Suppressor macrophage (primary cell): ENCODE data around the gene PLXNA2.

Source experiments
- DNase-seq, 4 experiments: peaks; one replicate each; pipeline ENCODE4 v3.0.0-alpha.2; 2020 to 2022

PLXNA2 gene

DNA sequence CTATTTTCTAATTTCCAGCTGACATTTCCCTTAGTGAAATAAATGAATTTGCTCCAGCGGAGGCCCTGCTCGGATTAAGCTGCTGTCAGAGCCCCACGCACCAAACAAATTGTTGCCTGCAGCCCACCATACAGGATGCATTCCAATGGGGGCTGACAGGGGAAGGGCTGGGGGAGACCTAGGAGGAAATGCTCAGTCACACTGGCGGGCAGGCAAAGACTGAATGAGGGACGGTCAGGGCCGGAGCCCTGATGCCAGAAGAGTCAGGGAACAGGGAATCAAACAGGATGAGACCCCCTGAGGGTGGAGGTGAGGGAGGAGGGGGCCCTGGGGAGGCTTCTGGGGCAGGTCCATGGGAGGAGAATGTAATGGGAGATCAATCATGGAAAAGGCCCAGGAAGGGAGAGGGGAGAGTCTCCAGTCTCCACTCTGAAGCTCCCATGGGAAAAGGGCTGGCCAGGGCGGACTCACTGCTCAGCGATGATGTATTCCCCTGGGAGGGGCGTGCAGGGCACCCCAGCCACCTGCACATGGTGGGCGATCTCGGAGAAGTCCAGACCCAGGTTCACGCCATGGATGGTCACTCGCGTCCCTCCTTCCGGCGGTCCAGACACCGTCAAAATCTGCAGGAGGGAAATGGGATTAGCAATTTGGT lies 183.8 kb downstream of the PLXNA2 start:
- DNase-seq, result no peak

DNA sequence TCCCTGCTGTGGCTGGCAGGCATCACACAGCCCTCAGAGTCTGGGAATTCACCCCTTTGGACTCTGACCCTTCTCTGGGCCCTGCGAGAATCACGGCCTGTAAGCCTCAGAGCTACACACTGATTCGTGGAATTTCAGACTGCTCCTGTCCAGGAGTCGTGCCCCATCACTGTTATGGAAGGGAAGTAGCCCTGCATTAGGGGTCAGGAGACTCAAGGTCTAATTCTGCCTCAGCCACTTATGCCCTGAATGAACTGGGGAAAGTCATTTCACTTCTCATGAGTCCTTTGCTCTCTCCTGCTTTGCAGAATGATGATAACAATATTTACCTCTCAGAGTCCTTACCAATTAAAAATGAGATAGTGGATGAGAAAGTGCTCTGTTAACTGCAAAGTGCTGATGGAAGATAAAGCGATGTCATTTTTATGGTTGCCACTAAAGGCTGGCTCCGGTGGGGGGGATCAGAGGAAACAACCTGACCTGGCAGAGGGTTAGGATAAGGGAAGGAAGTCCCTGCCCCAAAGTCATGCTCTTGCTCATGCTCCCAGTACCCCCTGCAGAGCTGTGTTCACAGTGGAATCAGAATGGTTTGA lies 184.7 kb downstream of the PLXNA2 start:
- DNase-seq, result peak in 1 of 4 experiments; percentile 17

DNA sequence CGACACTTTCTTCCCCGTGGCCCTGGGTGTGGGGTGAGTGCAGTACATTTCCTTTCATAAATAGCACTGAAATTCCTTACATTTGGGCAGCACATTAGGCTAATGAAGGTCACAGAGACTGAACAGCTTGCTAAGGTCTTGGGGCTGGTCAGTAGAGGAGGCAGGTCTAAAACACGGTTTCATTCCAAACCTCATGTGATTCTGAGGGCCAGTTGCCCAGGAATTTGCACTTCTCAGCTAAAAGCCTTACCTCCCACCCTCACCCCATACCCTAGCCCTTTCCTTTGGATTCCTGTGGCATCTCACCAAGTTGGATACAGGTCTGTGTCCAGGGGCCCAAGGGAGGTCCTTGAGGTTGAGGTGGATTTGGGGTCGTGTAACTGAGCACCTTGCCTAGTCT lies 185.4 kb downstream of the PLXNA2 start:
- DNase-seq, result no peak

DNA sequence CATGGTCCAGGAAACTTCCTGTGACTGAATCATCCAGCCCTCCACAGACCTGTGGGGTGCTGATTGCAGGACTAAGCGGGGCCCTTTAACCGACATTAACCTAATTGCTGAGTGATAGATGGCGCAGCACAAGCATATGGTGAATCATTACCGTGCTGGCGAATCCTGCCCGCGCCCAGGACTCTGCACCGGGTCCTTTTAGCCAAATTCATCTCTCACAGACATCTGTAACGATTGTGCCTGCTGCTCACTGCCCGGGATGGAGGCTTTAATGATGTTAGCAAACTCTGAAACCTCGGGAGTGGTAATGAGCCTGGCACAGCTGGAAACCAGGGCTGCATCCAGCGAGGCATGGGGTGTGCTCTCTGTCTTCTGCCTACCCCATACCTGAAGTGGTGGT lies 185.9 kb downstream of the PLXNA2 start:
- no peak for DNase-seq

DNA sequence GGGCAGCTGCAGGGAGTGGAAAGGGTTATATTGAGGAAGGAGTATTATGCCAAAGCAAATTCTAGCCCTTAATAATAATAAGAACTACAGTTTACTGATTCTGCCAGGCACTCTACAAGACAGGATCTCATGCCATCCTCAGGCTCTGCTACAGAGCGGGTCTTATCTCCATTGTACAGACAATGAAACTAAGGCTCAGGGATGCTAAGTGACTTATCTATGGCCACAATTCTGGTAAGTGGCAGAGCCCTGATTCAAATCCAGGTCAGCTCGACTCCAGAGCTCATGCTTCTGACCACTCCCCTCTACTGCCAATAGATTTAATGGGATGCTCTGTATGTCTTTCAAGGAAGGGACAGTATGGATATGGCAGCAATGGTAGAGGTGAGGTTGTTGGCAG lies 187.1 kb downstream of the PLXNA2 start:
- DNase-seq, result no peak

DNA sequence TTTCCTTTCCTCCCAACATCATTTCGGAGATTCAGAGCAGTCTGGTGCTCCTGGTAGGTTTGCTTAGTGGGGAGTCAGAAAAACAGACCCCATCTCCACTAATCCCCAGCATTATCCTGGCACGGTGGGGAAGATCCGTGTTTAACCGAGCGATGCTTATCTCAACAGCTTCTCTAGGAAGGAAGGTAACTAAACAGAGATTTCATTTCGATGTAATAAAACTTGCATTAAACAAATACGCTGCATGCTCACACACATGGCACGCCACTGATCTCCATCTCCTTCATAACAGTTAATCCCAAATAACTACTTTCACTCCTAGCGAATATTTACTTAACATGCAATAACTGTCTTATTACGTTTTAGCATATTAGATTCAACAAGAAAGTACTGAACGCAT lies 188.6 kb downstream of the PLXNA2 start:
- no peak for DNase-seq

DNA sequence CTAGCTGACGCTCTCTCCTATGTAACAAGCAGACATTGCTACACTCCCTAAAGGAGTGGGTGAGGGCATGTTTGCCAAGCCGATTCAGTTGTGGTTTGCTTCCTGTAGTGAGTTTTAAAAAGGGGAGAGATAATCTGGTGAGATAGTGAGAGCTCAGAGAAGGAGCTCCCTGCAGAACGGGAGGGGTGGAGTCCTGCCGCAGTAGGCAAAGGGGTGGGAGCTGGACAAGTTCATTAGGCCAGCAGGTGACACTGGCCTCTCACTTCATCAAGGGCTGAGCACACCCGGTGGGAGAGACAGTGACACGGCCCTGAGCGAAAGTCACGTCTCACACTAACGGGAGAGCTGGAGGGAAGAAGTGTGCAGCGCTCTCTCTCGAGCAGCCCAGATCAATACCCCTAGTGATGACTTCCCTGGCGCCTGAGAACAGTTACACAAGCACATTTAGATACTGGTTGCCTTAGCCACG lies 189.2 kb downstream of the PLXNA2 start:
- DNase-seq, result no peak

DNA sequence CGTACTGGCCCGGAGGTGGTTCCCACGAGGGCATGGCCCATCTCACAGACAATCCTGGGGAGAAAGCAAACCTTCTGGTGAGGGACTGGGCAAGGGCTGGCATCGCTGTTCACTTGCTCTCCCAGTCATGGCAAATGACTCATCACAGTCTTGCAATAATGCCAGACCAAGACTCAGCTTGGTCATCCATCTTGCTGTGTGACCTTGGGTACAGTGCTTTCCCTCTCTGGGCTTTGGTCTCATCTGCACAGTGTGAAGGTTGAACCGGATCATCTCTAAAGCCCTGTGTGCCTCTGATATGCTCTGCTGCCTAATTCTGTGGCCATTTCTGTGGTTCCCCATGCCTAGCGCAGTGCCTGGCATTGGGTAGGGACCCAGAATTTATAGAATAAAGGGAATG lies 189.7 kb downstream of the PLXNA2 start:
- peak in 2 of 4 experiments; percentile 21 to 40 for DNase-seq

DNA sequence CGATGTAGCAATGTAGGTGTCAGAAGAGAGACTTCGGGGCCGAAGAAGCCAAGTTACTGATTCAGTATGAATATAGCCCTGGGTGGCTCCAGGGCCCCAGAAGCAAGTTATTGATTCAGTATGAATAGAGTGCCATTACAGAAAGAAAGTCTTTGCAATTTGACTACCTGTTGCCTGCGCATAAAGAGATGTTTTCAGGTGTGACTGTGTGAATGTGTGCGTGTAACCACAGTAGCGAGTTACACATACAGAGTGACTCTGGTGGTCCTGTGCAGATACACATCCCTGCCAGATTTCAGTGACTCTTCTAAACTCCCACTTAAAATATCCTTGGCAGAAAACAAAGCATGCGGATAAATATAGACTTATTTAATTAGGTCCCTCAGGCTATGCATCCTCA lies 190.5 kb downstream of the PLXNA2 start:
- DNase-seq, result no peak

DNA sequence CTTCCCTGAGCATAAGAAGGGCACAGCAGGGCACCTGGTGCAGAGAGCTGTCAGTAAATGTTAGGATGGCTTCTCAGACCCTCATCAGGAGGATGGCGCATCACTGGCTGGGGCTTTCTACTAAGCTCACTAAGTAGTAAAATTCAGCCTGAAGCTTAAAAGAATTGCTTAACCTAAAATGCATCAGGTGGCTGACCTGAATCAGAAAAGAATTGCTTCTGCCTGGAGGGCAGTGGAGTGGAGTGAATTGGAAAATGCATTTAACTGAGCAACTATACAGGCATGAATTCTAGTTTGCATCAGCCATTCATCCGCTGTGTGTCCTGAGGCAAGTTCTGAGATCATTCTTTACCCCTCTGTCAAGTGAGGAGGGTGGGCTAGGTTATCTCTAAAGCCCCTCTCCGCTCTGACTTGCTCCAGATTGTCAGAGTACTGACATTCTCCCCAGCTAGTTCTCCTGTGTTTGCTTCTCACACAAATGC lies 191.2 kb downstream of the PLXNA2 start:
- no peak for DNase-seq

DNA sequence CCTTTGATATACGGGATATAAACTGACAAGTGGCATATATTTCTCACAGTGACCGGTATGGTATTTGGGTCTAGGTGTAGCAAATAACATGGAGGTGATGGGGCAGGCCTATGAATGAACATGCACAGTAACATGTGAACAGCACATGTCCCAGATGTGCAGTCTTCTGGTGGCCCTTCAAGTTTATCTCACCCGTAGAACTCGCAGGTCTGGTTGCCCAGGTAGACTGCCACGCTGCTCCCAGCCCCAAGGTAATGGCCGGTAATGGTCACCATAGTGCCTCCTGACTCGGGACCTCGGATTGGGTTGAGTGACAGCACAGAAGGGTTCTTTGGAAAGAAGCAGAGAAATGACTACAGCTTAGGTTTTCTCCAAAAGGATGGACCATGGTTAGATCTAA lies 192.0 kb downstream of the PLXNA2 start:
- DNase-seq, result no peak

DNA sequence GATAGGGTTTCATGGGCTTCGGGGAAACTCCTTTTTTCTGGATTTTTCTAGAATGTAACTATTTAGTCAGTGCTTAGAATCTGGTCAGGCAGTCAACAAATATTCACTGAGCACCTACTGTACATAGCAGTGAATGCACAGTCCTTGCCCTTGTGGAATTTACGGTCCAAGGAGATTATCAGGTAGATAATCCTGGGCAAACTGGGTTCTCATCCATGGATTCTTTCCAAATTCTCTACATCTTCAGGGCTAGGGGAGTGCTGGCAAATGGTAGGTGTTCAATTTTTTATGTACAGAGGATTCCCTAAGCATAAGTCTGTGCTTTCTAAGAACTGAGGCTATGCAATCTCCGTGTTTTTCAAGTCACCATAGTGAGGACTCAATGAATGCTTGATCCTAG lies 192.5 kb downstream of the PLXNA2 start:
- DNase-seq, result no peak

DNA sequence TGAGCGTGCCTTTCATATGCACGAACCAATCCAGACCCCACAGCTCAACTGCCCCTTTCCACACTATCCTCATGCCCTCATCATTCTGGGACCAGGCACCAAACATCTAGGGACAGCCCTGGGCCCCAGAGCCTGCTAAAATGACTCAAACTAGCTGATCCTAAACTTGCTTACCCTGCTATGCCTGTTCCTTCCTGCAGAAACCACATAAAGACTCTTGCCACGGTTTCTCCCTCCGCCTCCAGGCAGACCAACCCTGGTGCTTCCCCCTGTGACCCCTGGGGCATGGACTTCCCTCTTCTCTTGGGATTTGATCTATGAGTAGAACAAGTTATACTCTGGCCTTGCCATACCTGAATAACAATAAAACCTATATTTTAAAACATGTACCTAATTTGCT lies 195.3 kb downstream of the PLXNA2 start:
- peak; percentile 81 to 92 (median 91) for DNase-seq

DNA sequence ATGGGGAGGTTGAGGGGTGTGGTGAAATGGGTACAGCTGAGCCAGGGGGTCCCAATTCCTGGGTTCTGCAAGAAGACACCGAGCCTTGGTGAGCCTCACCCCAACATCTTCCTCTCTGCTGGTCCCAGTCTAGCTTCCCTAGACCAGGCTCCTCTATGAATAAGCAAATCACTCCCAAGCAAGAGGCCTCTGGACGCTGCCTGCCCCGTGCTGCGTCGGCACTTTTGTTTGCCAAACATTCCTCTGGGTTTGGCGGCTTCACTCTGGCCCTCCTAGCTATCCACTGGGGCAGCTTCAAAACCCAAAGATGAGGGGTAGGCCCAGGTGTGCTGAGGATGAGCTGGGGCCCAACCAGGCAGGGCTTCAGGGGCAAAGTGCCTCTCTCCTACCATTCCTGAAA lies 196.2 kb downstream of the PLXNA2 start:
- peak in 2 of 4 experiments; percentile 47 to 53 for DNase-seq

DNA sequence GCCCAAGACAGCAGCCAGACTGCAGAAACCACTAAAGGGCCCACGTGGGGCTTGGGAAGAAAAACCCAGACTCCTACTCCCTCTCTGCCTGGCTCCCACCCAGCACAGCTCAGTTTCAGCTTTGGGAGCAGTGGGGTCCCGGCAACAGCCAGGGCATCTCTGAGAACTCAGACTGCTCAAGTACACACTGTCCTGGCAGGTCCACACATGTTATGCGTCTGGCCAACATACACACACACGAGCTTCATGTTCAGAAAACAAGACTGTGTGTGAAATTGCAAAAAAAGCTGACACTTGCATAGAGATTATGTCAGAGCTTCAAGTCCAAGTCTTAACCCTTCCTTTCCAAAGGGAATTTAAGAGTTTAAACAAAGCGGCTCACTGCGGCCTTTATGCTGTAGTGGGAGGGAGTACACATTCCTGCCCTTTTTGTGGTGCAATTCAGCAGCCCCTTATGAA lies 196.7 kb downstream of the PLXNA2 start:
- DNase-seq, result peak in 1 of 4 experiments; percentile 38

DNA sequence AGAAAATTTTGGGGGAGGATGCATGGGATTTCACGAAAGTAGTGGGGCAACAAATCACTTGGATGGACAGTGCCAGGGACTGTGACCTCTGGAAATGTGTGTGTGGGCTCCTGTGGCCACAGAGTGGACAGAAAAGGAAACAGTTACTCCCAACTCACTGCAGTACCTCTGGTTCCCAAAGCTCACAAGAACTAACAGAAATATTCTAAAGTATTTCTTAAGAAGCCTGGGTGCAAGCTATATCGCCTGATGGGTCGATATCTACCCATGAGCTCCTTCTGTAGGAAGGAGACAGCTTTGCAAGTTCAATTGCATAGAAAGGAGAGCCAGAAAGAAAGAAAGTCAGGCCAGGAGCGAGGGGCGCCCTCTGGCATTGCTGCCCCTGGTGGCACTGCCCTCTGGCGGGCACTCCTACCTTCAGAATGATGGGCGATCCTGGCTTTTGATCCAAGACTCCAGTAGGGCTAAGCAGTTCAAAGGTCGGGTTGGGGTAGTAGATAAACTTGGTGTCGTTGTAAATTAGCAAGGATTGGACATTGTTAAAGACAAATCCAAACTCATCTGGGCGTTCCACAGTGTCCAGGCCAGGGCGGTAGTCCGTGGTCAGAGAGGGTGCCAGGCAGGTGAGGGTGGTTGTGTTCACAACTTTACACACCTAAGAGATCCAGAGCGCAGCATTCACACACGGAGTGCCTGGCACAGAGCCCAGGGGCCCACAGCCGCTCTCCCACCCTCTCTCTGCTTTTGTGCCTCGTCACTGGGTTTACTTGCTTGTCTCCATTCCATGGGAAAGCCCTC lies 198.5 kb downstream of the PLXNA2 start:
- DNase-seq, result no peak

DNA sequence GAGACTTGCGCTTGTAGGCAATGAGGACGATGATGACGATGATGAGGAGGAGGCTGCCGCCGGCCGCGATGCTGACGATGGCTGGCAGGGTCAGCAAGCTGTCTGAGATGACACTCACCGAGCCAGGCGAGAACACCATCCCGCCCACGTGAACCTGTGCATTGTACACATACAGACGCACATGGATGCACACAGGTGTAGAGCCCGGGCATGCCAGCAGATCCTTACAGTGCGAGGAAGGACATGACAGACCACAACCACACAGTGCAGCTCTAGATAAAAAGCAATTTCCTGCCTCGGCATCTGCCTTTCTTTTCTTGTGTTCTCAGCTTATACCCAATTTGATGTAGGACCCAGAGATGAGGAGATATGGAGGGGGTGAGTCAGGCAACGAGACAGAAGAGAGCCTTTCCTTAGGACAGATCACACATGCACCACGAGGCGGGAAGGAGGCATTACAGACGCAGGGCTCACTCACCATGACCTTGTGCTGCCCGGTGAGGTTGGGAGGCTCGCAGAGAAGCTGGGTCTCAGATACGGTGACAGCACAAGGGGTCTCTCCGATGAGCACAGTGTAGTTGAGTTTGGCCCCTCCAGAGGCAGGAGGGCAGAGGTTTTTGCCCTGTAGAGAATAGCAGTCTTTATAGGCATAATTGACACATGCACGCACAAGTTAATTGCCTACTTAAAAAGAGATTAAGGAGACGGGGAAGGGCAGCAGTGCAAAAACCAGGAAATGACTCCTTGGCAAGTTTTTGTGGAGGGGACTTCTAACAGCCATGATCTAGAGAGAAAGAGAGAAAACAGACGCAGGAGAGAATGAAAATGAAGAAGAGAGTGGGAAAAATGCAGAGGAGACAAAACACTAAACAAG lies 199.4 kb downstream of the PLXNA2 start:
- no peak for DNase-seq

DNA sequence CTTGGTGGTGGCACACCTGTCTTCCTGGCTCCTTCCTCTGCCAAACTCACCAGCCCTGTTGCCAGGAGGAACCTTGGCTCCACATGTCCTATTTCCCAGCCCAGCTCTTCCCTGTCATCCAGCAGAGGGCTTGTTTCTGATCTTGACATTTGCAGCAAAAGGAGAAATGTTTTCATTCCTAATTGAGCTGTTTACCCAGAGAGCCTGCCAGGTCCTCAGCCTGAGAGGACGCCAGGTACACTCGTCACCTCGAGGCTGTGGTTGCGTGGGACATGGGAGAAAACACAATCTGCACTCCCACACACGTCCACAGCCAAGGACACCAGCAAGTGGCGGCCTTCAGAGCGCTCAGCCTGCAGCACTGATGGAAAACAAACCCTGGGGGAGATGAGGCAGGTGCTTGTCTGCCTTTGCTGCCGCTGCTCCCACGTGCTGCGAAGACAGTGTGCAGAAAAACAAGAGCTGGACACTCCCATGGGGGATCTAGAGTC lies 200.4 kb downstream of the PLXNA2 start:
- no peak for DNase-seq

DNA sequence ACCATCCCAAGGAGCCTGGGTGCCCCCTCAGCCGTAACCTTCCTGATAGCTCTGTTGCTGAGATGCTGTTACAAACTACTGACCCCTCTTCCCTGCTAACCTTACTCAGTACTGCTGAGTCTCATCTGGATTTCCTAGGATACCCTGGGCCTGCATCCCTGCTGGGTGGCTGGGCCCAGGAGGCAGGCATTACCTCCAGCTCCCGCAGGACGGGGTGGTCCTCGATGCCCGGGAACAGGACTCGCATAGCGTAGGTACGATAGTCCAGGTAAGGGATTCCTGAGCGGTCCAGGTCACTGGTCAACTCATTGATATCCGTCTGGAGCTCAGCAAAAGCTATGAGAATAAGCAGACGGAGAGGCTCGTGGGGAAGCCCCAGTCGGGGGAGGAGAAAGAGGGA lies 201.3 kb downstream of the PLXNA2 start:
- no peak for DNase-seq

DNA sequence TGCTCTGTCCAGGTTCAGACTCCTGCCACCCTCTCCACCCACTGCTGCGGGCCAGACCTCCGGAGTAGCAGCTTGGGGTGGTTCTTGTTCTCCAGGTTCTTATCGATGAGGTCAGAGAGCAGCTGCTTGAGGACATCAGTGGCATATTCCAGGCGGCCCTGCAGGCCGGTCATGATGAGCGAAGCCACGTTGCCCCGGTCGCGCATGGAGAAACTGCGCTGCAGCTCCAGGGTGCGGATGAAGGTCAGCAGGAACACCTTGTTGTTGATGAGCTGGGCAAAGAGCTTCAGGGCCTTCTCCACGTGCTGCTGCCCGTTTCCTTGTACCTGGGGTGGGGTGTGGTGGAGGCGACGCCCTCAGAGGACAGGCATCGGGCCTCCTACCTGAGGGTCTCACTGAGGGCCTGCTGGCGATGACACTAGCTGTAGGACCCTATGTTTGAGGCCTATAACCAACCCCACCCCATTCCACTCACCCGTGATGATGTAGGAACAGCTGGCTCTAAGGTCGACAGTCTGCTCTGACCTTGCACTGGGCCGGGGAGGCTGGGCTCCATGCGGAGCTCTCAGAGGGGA lies 202.1 kb downstream of the PLXNA2 start:
- DNase-seq, result no peak

DNA sequence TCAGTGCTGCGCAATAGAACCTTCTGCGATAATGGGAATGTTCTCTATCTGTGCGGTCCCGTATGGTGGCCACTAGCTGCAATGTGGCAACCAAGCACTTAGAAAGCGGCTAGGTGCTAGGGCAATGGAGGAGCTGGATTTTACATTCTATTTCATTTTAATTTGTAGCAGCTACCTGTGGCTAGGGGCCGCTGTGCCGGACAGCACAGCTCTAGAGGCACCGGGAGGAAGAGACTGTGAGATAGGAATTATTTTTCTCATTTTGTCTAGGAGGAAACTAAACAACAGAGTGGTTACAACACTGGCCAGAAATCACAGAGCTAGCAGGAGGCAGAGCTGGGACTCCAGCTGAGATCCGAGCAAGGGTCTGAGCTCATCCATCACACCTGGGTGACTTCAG lies 202.7 kb downstream of the PLXNA2 start:
- DNase-seq, result no peak

DNA sequence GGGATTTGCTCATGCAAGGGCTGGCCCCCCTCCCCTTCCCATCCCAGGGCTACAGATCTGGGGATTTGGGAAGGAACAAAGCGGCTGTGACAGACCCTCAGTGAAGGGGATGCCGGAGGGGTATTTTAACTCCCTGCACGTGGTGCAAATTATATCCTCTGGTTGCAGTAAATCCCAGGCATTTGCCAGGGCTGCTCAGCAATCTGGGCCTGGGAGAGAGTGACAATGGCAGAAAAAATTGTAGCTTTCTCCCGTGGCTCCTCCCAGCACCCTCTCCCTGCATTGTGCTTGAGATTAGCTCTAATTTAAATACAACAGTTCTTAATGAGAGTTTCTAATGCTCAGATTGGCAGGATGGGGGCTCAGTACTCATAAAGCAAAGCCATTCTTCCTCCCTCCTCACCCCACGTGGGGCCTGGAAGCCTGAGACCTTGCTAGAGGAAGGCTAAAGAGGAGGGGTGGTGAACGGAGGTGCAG lies 203.3 kb downstream of the PLXNA2 start:
- no peak for DNase-seq
